Prostate gland (tissue), 2 donors: ENCODE results near the gene AGXT. TPM values are rescaled to one million over a fixed set of nuclear protein-coding genes. Genes with fewer than 3 reads are reported as not detected.

Source experiments
- DNase-seq: peaks from one replicate; pipeline ENCODE4 v3.0.0-alpha.2; 2019; ENCODE audit warnings: low spot score
- H3K27ac ChIP-seq, 2 donors: fragments of 200-600 bp; sonication (generic); 2 replicates each; pipeline ENCODE4 v1.5.1; 2017 to 2019
- H3K27me3 ChIP-seq: fragments of 200-600 bp; sonication (generic); replicated peaks from 2 replicates; pipeline ENCODE4 v1.5.1; 2019; ENCODE audit not compliant: insufficient read depth
- H3K36me3 ChIP-seq, 2 donors: fragments of 200-600 bp; sonication (generic); 1 replicate in 1 of 2; 2 replicates in 1 of 2; pipeline versions ENCODE4 v1.5.1 to v1.8.1; 2017 to 2019
- H3K4me1 ChIP-seq: fragments of 200-600 bp; sonication (generic); replicated peaks from 2 replicates; pipeline ENCODE4 v1.5.1; 2019
- H3K4me3 ChIP-seq, 2 donors: fragments of 200-600 bp; sonication (generic); 2 replicates each; pipeline ENCODE4 v1.5.1; 2017 to 2019
- H3K9me3 ChIP-seq: fragments of 200-600 bp; sonication (generic); 2 replicates; pipeline ENCODE4 v1.5.1; 2017
- POLR2A ChIP-seq: fragments of 450-650 bp; IDR thresholded peaks from one replicate; pipeline ENCODE4 v1.6.1; 2016; ENCODE audit warnings: antibody characterized with exemption, mild to moderate bottlenecking
- POLR2AphosphoS5 ChIP-seq: sonication (generic); formaldehyde crosslinking; IDR thresholded peaks from one replicate; pipeline ENCODE4 v1.6.1; 2017; ENCODE audit warnings: antibody characterized with exemption
- WGBS: methylation state at CpG from one replicate; pipeline ENCODE4 v1.1.5; 2018; 5-methylcytosine and 5-hydroxymethylcytosine counted together
- intact Hi-C: fragments of 100-400 bp; cut with DNase I; formaldehyde crosslinking; loops from one replicate; pipeline ENCODE4 v1.14.2; 2022
- total RNA-seq, 2 donors: library from RNA; depleted of rRNA; stranded (reverse); fragments of >200 nt; gene quantifications; one replicate each; pipeline ENCODE4 v1.1.0, GENCODE V29; 2016
- TF ChIP-seq, protein P1 (sequence below), 4 experiments: fragments of 200-600 bp in 2 of 4; fragments of 450-650 bp in 2 of 4; sonication (generic) in 2 of 4; IDR thresholded peaks; 1 replicate in 3 of 4; 2 replicates in 1 of 4; pipeline ENCODE4 v1.5.1; 2016 to 2019; ENCODE audit warnings: antibody characterized with exemption in 4 of 4, mild to moderate bottlenecking in 2 of 4, moderate library complexity in 2 of 4

AGXT gene
- total RNA-seq, 2 donors from 2014 or later, result not detected

DNA sequence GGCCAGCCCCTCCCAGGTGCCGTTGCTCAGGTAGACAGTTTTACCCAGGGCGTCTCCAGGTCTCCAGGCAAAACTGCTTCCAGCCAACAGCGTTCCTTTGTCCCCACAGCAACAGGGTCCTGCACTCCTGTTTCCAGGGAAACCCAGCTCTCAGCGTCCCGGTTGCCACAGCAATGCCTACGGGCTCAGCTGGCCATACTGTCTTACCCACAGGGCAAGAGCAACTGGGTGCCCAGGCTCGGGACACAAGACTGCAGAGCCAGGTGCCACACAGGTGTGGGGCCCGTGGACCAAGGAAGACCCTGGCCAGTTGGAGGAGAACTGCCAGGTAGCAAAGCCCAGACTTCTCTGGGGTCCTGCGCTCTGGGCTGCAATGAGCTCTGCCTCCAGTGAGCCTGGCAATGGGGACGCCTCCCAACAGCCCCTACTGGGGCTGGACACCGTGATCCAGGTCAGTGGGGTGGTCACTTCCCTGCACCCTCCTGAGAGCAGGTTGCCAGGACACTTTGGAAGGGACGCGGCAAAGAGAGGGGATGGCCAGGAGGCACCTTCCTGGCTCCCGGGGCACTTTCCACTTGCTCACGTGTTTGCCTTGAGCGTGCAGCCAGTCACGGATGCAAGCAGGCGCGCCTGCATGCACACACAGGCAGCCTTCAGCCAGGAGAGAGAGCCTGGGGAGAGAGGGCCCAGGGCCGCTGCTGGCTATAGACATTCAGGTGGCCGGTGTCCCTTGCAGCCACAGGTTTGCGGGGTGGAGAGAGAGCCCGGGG lies 37.7 kb downstream of the AGXT start, which contains the start of gene CROCC2:
TSS of gene CROCC2 (plus strand) at position 196 of the 770 bp plus-strand sequence. CDS start at position 374, 178 bp downstream.
- TF ChIP-seq POLR2A (no peak), POLR2AphosphoS5 (no peak)
- TF ChIP-seq, protein P1, sequence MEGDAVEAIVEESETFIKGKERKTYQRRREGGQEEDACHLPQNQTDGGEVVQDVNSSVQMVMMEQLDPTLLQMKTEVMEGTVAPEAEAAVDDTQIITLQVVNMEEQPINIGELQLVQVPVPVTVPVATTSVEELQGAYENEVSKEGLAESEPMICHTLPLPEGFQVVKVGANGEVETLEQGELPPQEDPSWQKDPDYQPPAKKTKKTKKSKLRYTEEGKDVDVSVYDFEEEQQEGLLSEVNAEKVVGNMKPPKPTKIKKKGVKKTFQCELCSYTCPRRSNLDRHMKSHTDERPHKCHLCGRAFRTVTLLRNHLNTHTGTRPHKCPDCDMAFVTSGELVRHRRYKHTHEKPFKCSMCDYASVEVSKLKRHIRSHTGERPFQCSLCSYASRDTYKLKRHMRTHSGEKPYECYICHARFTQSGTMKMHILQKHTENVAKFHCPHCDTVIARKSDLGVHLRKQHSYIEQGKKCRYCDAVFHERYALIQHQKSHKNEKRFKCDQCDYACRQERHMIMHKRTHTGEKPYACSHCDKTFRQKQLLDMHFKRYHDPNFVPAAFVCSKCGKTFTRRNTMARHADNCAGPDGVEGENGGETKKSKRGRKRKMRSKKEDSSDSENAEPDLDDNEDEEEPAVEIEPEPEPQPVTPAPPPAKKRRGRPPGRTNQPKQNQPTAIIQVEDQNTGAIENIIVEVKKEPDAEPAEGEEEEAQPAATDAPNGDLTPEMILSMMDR (IDR thresholded peaks at IDR 0.05), result no peak
- no peak for DNase-seq

DNA sequence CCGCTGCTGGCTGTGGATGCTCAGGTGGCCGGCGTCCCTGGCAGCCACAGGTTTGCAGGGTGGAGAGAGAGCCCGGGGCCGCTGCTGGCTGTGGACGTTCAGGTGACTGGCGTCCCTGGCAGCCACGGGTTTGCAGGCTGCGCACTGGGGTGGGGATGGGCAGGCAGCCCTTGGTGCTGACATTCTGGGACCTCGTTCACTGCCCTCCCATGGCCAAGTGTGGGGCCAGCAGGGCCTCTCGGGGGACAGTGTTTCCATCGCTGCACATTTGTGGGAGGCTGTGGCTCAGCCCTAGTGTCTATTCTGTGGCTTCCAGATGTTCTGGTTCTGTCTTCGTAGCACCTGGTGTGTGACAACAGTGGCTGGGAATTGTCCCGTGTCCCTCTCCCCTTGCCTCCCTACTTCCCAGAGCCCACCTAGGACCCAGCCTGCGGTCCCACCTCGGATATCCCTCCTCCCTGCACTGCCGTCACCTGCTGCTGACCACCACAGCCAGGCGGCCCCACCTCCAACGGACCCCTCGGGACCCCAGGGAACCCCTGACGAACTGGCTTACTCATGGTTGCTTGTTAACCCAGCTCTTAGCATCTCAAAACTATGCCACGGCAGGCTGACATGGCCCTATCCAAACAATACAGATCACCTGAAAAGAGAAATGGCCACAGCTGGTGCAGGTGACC lies 38.4 kb downstream of the AGXT start:
- no peaks in the 10 kb centered on the region for H3K4me1 ChIP-seq
- no peak overlapping the region for H3K27ac ChIP-seq
- H3K4me3 ChIP-seq, result no peak overlapping the region
- no peak for DNase-seq
- H3K27me3 ChIP-seq, result no peaks in the 10 kb centered on the region
- H3K9me3 ChIP-seq, result no peaks in the 10 kb centered on the region
- TF ChIP-seq POLR2A, result no peak
- no peak for TF ChIP-seq POLR2AphosphoS5
- TF ChIP-seq, protein P1 (IDR thresholded peaks at IDR 0.05), result no peak
- intact Hi-C loops, result no loop called here
- H3K36me3 ChIP-seq, result no peaks in the 10 kb centered on the region
- 47% methylated on average over 22 of the region's 22 CpGs for WGBS

More for the DNA sequence above, 37.7 kb downstream of the AGXT start, which contains the start of gene CROCC2:
- Histone ChIP-seq H3K4me1 (no peaks in the 10 kb centered on the region), H3K27me3 (no peaks in the 10 kb centered on the region), H3K27ac (no peak within 1 kb of the TSS), H3K4me3 (no peak within 1 kb of the TSS), H3K9me3 (no peaks in the 10 kb centered on the region), H3K36me3 (no peaks in the 10 kb centered on the region)
- intact Hi-C loops, result no loop called here
- WGBS, result 32% methylated on average over 23 of the region's 23 CpGs

DNA sequence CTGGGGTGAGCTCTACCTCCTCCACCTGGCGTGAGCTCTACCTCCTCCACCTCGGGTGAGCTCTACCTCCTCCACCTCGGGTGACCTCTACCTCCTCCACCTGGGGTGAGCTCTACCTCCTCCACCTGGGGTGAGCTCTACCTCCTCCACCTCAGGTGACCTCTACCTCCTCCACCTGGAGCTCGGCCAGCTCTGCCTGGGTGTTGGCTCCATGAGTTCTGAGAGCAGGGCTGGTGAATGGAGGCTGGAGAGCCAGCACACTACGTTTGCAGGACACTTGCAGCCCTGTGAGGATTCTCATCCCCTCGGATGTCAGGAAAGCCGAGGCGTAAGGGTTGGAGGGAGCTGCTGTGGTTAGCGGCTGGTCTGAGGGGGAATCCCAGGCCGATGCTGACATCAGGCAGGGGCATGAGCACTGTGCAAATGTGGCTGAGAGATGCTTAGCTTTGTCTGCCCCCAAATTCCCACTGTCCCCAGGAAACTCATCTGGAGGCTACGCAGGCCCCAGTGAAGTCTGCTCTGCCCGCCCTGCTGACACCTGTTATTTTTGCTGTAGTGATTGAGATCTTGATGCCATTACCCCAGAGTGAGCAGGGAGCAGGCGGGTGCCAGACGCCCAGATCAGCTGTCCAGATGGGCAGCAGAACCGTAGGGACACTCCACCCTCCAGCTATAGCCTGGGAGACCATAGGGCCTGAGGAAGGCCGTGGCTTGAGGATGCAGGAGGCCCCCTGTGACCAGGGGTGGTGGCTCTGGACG lies 40.8 kb downstream of the AGXT start:
- 90% methylated on average over 17 of the region's 17 CpGs for WGBS
- intact Hi-C loops, result no loop called here

DNA sequence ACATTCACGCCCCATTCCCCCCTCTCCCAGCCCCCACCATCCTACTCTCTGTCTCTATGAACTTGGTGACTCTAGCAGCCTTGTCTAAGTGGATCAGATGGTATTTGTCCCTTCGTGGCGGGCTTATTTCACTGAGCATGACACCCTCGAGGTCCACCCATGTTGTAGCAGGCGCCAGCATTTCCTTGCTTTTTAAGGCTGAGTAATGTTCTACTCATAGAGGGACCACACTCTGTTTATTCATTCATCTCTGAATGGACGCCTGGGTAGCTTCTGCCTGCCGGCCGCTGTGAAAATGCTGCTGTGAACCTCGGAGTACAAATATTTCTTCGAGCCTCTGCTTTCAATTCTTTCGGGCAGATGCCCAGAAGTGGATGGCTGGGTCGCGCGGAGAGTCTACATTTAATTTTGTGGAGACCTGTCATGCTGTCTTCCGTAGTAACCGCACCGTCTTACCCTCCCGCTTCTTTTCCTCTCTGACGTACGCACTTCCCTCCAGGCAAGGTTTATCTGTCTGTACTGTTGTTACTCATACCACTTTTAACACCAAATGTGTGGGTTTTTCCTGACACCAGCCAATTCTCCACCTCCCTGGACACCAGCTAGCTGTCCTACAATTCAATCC lies 43.1 kb downstream of the AGXT start:
- no peaks in the 10 kb centered on the region for H3K27me3 ChIP-seq
- DNase-seq, result no peak
- TF ChIP-seq POLR2A (no peak), POLR2AphosphoS5 (no peak)
- TF ChIP-seq, protein P1 (IDR thresholded peaks at IDR 0.05), result no peak
- H3K4me1 ChIP-seq, result no peaks in the 10 kb centered on the region
- WGBS, result 83% methylated on average over 20 of the region's 20 CpGs
- intact Hi-C loops, result no loop called here
- H3K27ac ChIP-seq, result no peak overlapping the region
- H3K4me3 ChIP-seq, result no peak overlapping the region
- no peaks in the 10 kb centered on the region for H3K36me3 ChIP-seq
- no peaks in the 10 kb centered on the region for H3K9me3 ChIP-seq

More for the DNA sequence above, 40.8 kb downstream of the AGXT start:
- DNase-seq, result no peak
- TF ChIP-seq, protein P1 (IDR thresholded peaks at IDR 0.05), result no peak
- TF ChIP-seq POLR2AphosphoS5 (no peak), POLR2A (no peak)
- no peaks in the 10 kb centered on the region for H3K36me3 ChIP-seq
- H3K4me3 ChIP-seq, result no peak overlapping the region
- no peaks in the 10 kb centered on the region for H3K4me1 ChIP-seq
- no peaks in the 10 kb centered on the region for H3K27me3 ChIP-seq
- H3K9me3 ChIP-seq, result no peaks in the 10 kb centered on the region
- no peak overlapping the region for H3K27ac ChIP-seq
